Testis (tissue), 2 donors: ENCODE results near the gene GRIA4.

ENCODE experiments used
- POLR2A ChIP-seq: fragments of 450-650 bp; IDR thresholded peaks from one replicate; pipeline ENCODE4 v1.6.1; 2017; ENCODE audit warnings: antibody characterized with exemption, mild to moderate bottlenecking, moderate library complexity
- TF ChIP-seq, protein P1 (sequence below), 3 experiments: fragments of 450-650 bp in 2 of 3; fragments of 200-600 bp in 1 of 3; sonication (generic) in 1 of 3; IDR thresholded peaks; one replicate each; pipeline ENCODE4 v1.5.1; 2016 to 2019; ENCODE audit warnings: antibody characterized with exemption in 3 of 3, mild to moderate bottlenecking in 2 of 3, moderate library complexity in 1 of 3

DNA sequence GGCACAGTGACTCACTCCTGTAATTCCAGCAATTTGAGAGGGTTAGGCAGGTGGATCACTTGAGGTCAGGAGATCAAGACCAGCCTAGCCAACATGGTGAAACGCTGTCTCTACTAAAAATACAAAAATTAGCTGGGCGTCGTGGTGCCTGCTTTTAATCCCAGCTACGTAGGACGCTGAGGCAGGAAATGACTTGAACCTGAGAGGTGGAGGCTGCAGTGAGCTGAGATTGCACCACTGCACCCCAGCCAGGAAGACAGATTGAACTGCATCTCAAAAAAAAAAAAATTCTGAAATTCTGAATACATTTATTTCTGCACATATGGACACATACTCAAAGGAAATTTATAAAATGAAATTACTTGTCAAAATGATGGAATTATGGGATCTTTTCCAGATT, 103.2 kb downstream of the GRIA4 start:
- TF ChIP-seq, protein P1, sequence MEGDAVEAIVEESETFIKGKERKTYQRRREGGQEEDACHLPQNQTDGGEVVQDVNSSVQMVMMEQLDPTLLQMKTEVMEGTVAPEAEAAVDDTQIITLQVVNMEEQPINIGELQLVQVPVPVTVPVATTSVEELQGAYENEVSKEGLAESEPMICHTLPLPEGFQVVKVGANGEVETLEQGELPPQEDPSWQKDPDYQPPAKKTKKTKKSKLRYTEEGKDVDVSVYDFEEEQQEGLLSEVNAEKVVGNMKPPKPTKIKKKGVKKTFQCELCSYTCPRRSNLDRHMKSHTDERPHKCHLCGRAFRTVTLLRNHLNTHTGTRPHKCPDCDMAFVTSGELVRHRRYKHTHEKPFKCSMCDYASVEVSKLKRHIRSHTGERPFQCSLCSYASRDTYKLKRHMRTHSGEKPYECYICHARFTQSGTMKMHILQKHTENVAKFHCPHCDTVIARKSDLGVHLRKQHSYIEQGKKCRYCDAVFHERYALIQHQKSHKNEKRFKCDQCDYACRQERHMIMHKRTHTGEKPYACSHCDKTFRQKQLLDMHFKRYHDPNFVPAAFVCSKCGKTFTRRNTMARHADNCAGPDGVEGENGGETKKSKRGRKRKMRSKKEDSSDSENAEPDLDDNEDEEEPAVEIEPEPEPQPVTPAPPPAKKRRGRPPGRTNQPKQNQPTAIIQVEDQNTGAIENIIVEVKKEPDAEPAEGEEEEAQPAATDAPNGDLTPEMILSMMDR (IDR thresholded peaks at IDR 0.05), result no peak
- TF ChIP-seq POLR2A, result no peak
